ENCODE measurements around the gene SAE1. TPM values are rescaled to one million over a fixed set of nuclear protein-coding genes. Genes with fewer than 3 reads are reported as not detected.

SAE1 gene
- total and polyA plus RNA-seq, 2 donors (not counting 1 experiment from before 2014, with no cell fraction given), result 26.5 to 45.1 TPM

- H3K4me2 ChIP-seq (replicated peaks; ENCODE audit: low read depth, low read length, poor library complexity, severe bottlenecking), result no peak overlapping the region
- H3K27ac ChIP-seq (ENCODE audit: low read length in 2 of 2), result no peak overlapping the region
- intact Hi-C loops (cut with micrococcal nuclease), result no loop called here
- no peaks in the 10 kb centered on the region for H3K27me3 ChIP-seq (replicated peaks in 1 of 4; ENCODE audit: control extremely low read depth in 1 of 4, control insufficient read depth in 3 of 4, insufficient read depth in 4 of 4, low read length in 3 of 4)
- H3K4me3 ChIP-seq (ENCODE audit: control extremely low read depth in 1 of 5, extremely low read depth in 1 of 5, insufficient read depth in 1 of 5, low read depth in 2 of 5, low read length in 4 of 5), result no peak overlapping the region
- ATAC-seq (ENCODE audit: low read depth) (no peak), DNase-seq (no peak)
- Mint-ChIP-seq H3K27me3 (no peaks in the 10 kb centered on the region), H3K4me1 (peaks cover 10% of the 10 kb centered on the region), H3K4me3 (no peak overlapping the region), H3K9me3 (ENCODE audit: insufficient read depth) (no peaks in the 10 kb centered on the region), H3K27ac (no peak overlapping the region)
- H3K36me3 ChIP-seq (replicated peaks in 1 of 2; ENCODE audit: control extremely low read depth in 1 of 2, control insufficient read depth in 1 of 2, extremely low read depth in 1 of 2, insufficient read depth in 2 of 2, low read length in 1 of 2), result peaks cover 11 to 54% of the 10 kb centered on the region in 2 experiments
- no peak for TF ChIP-seq CTCF (IDR thresholded peaks at IDR 0.05)
- no peak for TF ChIP-seq EZH2 (IDR thresholded peaks at IDR 0.05; ENCODE audit: borderline replicate concordance, insufficient read depth, low read depth, low read length, poor library complexity, severe bottlenecking)
- POLR2A ChIA-PET, result no interaction called here
- no peak overlapping the region for H2AFZ ChIP-seq (ENCODE audit: insufficient read depth, low read depth, low read length, poor library complexity, severe bottlenecking)
- H3K9ac ChIP-seq (ENCODE audit: low read length), result no peak overlapping the region
- CTCF ChIA-PET, result interaction anchor here (0.6 to 1.9 kb wide), 12 partner anchors 13 to 500 kb away, joined by 3 to 7 read pairs (median 4); partner anchors contain the start of gene SAE1
- peaks cover 36% of the 10 kb centered on the region for H3K79me2 ChIP-seq (ENCODE audit: control insufficient read depth, insufficient read depth, low read length)
- 93% methylated on average over 2 of the region's 5 CpGs for WGBS (ENCODE audit: insufficient coverage)
- peaks cover 6% of the 10 kb centered on the region for H4K20me1 ChIP-seq (ENCODE audit: control insufficient read depth, insufficient read depth, low read length, poor library complexity, severe bottlenecking)
- H3K4me1 ChIP-seq (ENCODE audit: control insufficient read depth in 2 of 2, insufficient read depth in 2 of 2, low read length in 2 of 2), result no peaks in the 10 kb centered on the region
- H3K9me3 ChIP-seq (ENCODE audit: control extremely low read depth in 1 of 3, control insufficient read depth in 2 of 3, insufficient read depth in 1 of 3, low read length in 2 of 3), result no peaks in the 10 kb centered on the region
Observed at GRCh38 chr19:47145639-47146486, 15.2 kb downstream of the SAE1 start.

GRCh38 chr19:47146920-47147319 lies 16.3 kb downstream of the SAE1 start:
- no peak overlapping the region for H3K4me2 ChIP-seq (replicated peaks; ENCODE audit: low read depth, low read length, poor library complexity, severe bottlenecking)
- ChIA-PET POLR2A (interaction anchor here (0.5 kb wide), 1 partner anchor 94 kb away, joined by 9 read pairs; no protein-coding TSS in a partner anchor), CTCF (interaction anchor here (0.6 to 1.9 kb wide), 5 partner anchors 8 to 398 kb away, joined by 3 to 8 read pairs (median 4); no protein-coding TSS in a partner anchor)
- H2AFZ ChIP-seq (ENCODE audit: insufficient read depth, low read depth, low read length, poor library complexity, severe bottlenecking), result no peak overlapping the region
- Mint-ChIP-seq H3K27me3 (no peaks in the 10 kb centered on the region), H3K4me3 (no peak overlapping the region), H3K9me3 (ENCODE audit: insufficient read depth) (no peaks in the 10 kb centered on the region), H3K27ac (no peak overlapping the region), H3K4me1 (peaks cover 7% of the 10 kb centered on the region)
- no peak overlapping the region for H3K4me3 ChIP-seq (ENCODE audit: control extremely low read depth in 1 of 5, extremely low read depth in 1 of 5, insufficient read depth in 1 of 5, low read depth in 2 of 5, low read length in 4 of 5)
- H4K20me1 ChIP-seq (ENCODE audit: control insufficient read depth, insufficient read depth, low read length, poor library complexity, severe bottlenecking), result no peaks in the 10 kb centered on the region
- H3K27ac ChIP-seq (ENCODE audit: low read length in 2 of 2), result no peak overlapping the region
- H3K79me2 ChIP-seq (ENCODE audit: control insufficient read depth, insufficient read depth, low read length), result peaks cover 26% of the 10 kb centered on the region
- no peaks in the 10 kb centered on the region for H3K9me3 ChIP-seq (ENCODE audit: control extremely low read depth in 1 of 3, control insufficient read depth in 2 of 3, insufficient read depth in 1 of 3, low read length in 2 of 3)
- H3K36me3 ChIP-seq (replicated peaks in 1 of 2; ENCODE audit: control extremely low read depth in 1 of 2, control insufficient read depth in 1 of 2, extremely low read depth in 1 of 2, insufficient read depth in 2 of 2, low read length in 1 of 2), result peaks cover 12 to 59% of the 10 kb centered on the region in 2 experiments
- no peak for DNase-seq
- ATAC-seq (ENCODE audit: low read depth), result no peak
- H3K4me1 ChIP-seq (ENCODE audit: control insufficient read depth in 2 of 2, insufficient read depth in 2 of 2, low read length in 2 of 2), result no peaks in the 10 kb centered on the region
- TF ChIP-seq CTCF (IDR thresholded peaks at IDR 0.05) (no peak), EZH2 (IDR thresholded peaks at IDR 0.05; ENCODE audit: borderline replicate concordance, insufficient read depth, low read depth, low read length, poor library complexity, severe bottlenecking) (no peak)
- WGBS (ENCODE audit: insufficient coverage), result 71% methylated on average over 1 of the region's 2 CpGs
- intact Hi-C loops (cut with micrococcal nuclease), result no loop called here
- no peak overlapping the region for H3K9ac ChIP-seq (ENCODE audit: low read length)
- no peaks in the 10 kb centered on the region for H3K27me3 ChIP-seq (replicated peaks in 1 of 4; ENCODE audit: control extremely low read depth in 1 of 4, control insufficient read depth in 3 of 4, insufficient read depth in 4 of 4, low read length in 3 of 4)
